ENCODE data around the gene NALCN.

Gene NALCN

GRCh38 chr13:101412076-101412475 lies 4.2 kb downstream of the NALCN start:
- no peak for DNase-seq

GRCh38 chr13:101408992-101409656 lies 7.2 kb downstream of the NALCN start:
- DNase-seq = no peak

- DNase-seq = no peak
Observed at GRCh38 chr13:101408154-101408553, 8.2 kb downstream of the NALCN start.

- DNase-seq = no peak
Observed at GRCh38 chr13:101406791-101407190, 9.5 kb downstream of the NALCN start.

- DNase-seq = no peak
Observed at GRCh38 chr13:101401196-101401595, 15.1 kb downstream of the NALCN start.

- DNase-seq = no peak
Observed at GRCh38 chr13:101399365-101399764, 16.9 kb downstream of the NALCN start.

GRCh38 chr13:101398920-101399319 lies 17.4 kb downstream of the NALCN start:
- no peak for DNase-seq

GRCh38 chr13:101398191-101398590 lies 18.1 kb downstream of the NALCN start:
- DNase-seq = no peak

GRCh38 chr13:101397742-101398141 lies 18.6 kb downstream of the NALCN start:
- no peak for DNase-seq

GRCh38 chr13:101394605-101395004 lies 21.7 kb downstream of the NALCN start:
- no peak for DNase-seq

GRCh38 chr13:101393140-101393539 lies 23.2 kb downstream of the NALCN start:
- DNase-seq = no peak

GRCh38 chr13:101390461-101390860 lies 25.8 kb downstream of the NALCN start:
- no peak for DNase-seq

GRCh38 chr13:101384929-101385328 lies 31.4 kb downstream of the NALCN start:
- DNase-seq = no peak

- no peak for DNase-seq
Observed at GRCh38 chr13:101383595-101383994, 32.7 kb downstream of the NALCN start.

GRCh38 chr13:101382701-101383100 lies 33.6 kb downstream of the NALCN start:
- DNase-seq = no peak

- no peak for DNase-seq
Observed at GRCh38 chr13:101382086-101382485, 34.2 kb downstream of the NALCN start.

GRCh38 chr13:101360525-101360924 lies 55.8 kb downstream of the NALCN start:
- no peak for DNase-seq

- DNase-seq = no peak
Observed at GRCh38 chr13:101354895-101355294, 61.4 kb downstream of the NALCN start.

- DNase-seq = no peak
Observed at GRCh38 chr13:101346942-101347728, 69.2 kb downstream of the NALCN start.

GRCh38 chr13:101346161-101346560 lies 70.1 kb downstream of the NALCN start:
- DNase-seq = no peak

GRCh38 chr13:101343128-101343787 lies 73.0 kb downstream of the NALCN start:
- DNase-seq = no peak

- no peak for DNase-seq
Observed at GRCh38 chr13:101341464-101341863, 74.8 kb downstream of the NALCN start.

GRCh38 chr13:101339202-101339601 lies 77.1 kb downstream of the NALCN start:
- DNase-seq = no peak

- no peak for DNase-seq
Observed at GRCh38 chr13:101332583-101332982, 83.7 kb downstream of the NALCN start.

All from hematopoietic multipotent progenitor cell treated with erythropoietin and hydrocortisone succinate and interleukin-3 and kit ligand, for 6 days (in vitro differentiated cells).